Left cardiac atrium (tissue), 4 donors: ENCODE measurements around the gene MARS1. TPM values are rescaled to one million over a fixed set of nuclear protein-coding genes. Genes with fewer than 3 reads are reported as not detected.
"Not testable (repeated sequence)": the region's sequence is repeated elsewhere in the genome, so short reads cannot be mapped to it uniquely, and the experiment has no call there.

Experiments used
- ATAC-seq, 2 donors: fragments of 200-7000 bp; cut with Tn5 transposase; one replicate each; pipeline ENCODE4 v1.9.1; 2020; ENCODE audit warnings: mild to moderate bottlenecking in 2 of 2, moderate library complexity in 2 of 2
- DNase-seq: peaks from one replicate; pipeline ENCODE4 v3.0.0-alpha.2; 2020
- intact Hi-C, 2 donors: fragments of 100-400 bp; cut with DNase I; formaldehyde crosslinking; loops; one replicate each; pipeline versions ENCODE4 v1.14.1 to v1.15.1; 2022 to 2023
- microRNA-seq, 2 donors: library from miRNA; unstranded; fragments of <30 nt; microRNA quantifications; one replicate each; pipeline ENCODE4 v1.2.0, GENCODE V29; 2020
- total RNA-seq, 2 donors: library from RNA; stranded (reverse); fragmentation: NEBNext Ultra II Directional; extraction: Animal tissue kit (Norgen Biotek cat#: 25700); gene quantifications; one replicate each; pipeline ENCODE4 v1.2.1, GENCODE V29; 2021
- donor health status: DM: no; HTN: yes; CAD: no.
- donor health status: DM: no; HTN: yes; CAD: no; lungs with severe emphysema.
- donor health status: DM: yes; HTN: yes; CAD: no.
- donor health status: Dilated cardiomyopathy.

Gene MARS1
- total RNA-seq, 2 donors from 2014 or later, result 74.6 to 115 TPM

DNA sequence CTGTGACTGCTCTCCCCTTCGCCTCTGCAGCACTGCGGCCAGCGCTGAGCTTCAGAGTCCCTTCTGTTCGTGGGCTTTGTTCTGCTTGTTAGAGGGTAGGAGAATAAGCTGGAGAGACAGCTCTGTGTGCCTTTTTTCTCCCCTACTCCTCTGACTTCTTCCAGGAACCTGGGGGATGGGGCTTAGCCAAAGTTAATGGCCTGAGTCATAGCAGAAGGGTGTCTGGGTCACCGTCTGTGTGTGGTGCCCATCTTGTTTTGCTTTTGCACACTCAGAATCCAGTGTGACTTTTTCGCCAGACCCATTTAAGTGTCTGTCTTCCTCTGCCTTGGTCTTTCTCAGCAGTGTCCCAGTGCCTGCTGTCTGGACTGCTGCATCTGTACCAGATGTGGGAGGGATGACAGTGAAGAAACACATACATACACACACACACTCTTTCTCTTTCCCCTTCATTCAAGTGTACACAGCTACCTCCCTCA, 65.0 kb downstream of the MARS1 start:
- ATAC-seq (no peak), DNase-seq (no peak)
- intact Hi-C loops, result no loop called here

GRCh38 chr12:57553343-57554202, 65.7 kb downstream of the MARS1 start:
- intact Hi-C loops, result no loop called here
- DNase-seq, result no peak
- no peak for ATAC-seq

GRCh38 chr12:57554453-57554852, 66.6 kb downstream of the MARS1 start:
- DNase-seq (no peak), ATAC-seq (no peak)
- intact Hi-C loops, result no loop called here

DNA sequence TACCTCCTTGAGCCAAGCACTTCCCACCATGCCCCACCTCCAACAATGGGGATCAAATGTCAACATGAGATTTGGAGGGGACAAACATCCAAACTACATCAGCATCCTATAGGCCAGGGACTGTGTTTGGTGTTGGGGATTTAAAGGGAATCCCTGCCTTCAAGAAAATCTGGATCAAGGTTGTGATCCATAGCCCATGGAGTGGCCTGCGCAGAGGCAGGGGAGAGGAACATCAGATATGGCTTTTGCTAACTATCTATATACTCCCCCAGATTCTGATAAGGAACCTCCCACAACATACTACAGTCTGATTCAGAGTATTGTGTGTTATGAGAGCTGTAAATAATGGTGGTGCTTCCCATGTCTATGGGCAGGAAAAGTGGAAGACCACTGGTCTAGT, 67.0 kb downstream of the MARS1 start:
- no peak for ATAC-seq

GRCh38 chr12:57558864-57559263, 71.0 kb downstream of the MARS1 start:
- ATAC-seq (no peak), DNase-seq (no peak)
- intact Hi-C loops, result no loop called here

More for the DNA sequence above, 67.0 kb downstream of the MARS1 start:
- no peak for DNase-seq
- intact Hi-C loops, result no loop called here

- intact Hi-C loops, result no loop called here
- ATAC-seq (no peak), DNase-seq (no peak)
Measured at GRCh38 chr12:57560516-57560915, 72.6 kb downstream of the MARS1 start.

DNA sequence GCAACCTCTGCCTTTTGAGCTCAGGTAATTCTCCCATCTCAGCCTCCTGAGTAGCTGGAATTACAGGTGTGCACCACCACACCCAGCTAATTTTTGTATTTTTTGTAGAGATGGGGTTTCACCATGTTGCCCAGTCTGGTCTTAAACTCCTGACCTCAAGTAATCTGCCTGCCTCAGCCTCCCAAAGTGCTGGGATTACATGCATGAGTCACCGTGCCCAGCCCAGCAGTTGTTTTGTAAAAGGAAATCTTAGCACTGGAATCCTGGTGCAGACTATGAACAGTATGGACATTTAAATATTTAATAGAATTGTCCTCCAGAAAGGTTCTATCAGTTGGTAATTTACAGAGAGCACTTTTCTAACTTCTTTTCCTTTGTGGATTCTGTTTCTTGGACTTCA, 73.2 kb downstream of the MARS1 start:
- intact Hi-C loops, ATAC-seq, DNase-seq: not testable (repeated sequence)

GRCh38 chr12:57563358-57563757, 75.5 kb downstream of the MARS1 start:
- ATAC-seq, result no peak
- no peak for DNase-seq
- intact Hi-C loops, result no loop called here

DNA sequence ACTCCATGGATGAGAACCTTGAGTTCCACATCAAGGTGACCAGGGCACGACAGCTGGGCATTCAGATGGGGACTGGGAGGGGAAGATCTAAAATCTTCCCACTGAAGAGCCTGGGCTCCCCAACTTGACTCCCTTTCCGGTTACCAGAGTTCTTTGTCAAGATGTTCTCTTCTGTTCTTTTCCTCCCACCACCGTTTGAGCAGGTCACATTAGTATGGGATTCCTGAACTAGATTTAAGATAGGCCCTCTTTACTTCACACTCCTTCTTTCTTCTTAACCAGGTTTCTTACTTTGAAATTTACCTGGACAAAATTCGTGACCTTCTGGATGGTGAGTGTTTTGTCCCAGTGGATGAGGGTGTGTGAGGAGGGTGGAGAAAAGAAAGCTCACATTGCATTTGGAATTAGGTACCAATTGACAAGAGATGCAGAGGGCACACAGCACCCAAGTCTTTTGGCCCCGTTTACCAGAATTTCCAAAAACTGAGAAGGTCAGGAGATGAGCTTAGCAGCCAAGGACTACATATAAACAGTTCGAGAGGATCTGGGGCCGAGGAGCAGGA, 76.4 kb downstream of the MARS1 start:
- DNase-seq (no peak), ATAC-seq (no peak)
- intact Hi-C loops, result no loop called here

Small RNA genes lying within 50 kb of the gene (microRNA-seq; reads per million reads assigned to microRNA genes)
- 0.81 to 1.1 reads per million in 2 donors for gene MIR616
- 0 reads per million in 2 donors for gene MIR6758

Other genes starting within 250 kb of the MARS1 start
- gene STAC3, start 236.9 kb upstream of the MARS1 start, total RNA-seq, result 1 to 10 TPM; 1.2 to 2.7 TPM
- 10 to 100 TPM; 47.6 to 66.5 TPM for gene R3HDM2, start 57.0 kb upstream of the MARS1 start, total RNA-seq
- gene INHBC, start 53.3 kb upstream of the MARS1 start, total RNA-seq, result not detected
- gene INHBE, start 32.8 kb upstream of the MARS1 start, total RNA-seq, result not detected
- gene GLI1, start 28.3 kb upstream of the MARS1 start, total RNA-seq, result 1 to 10 TPM in 1 of 2 donors, under 1 TPM in 1; 0.97 to 1.2 TPM
- 10 to 100 TPM in 1 of 2 donors, 1 to 10 TPM in 1; 8.0 to 15.2 TPM for gene ARHGAP9, start 8.2 kb upstream of the MARS1 start, total RNA-seq
- gene DDIT3, start 32.4 kb downstream of the MARS1 start, total RNA-seq, result 10 to 100 TPM; 20.0 to 31.7 TPM
- gene MBD6, start 34.8 kb downstream of the MARS1 start, total RNA-seq, result 10 to 100 TPM; 35.7 to 41.5 TPM
- gene DCTN2, start 59.1 kb downstream of the MARS1 start, total RNA-seq, result 10 to 100 TPM; 80.5 to 96.7 TPM
- gene KIF5A, start 62.0 kb downstream of the MARS1 start, total RNA-seq, result under 1 TPM; 0.10 to 0.18 TPM
- 10 to 100 TPM; 15.3 to 16.1 TPM for gene PIP4K2C, start 103.1 kb downstream of the MARS1 start, total RNA-seq
- gene DTX3, start 116.8 kb downstream of the MARS1 start, total RNA-seq, result 10 to 100 TPM; 24.5 to 25.3 TPM
- gene ARHGEF25, start 123.4 kb downstream of the MARS1 start, total RNA-seq, result 10 to 100 TPM; 13.7 to 17.3 TPM
- gene B4GALNT1, start 145.1 kb downstream of the MARS1 start, total RNA-seq, result 1 to 10 TPM; 2.4 to 3.3 TPM
- 100 to 1,000 TPM; 160 to 163 TPM for gene OS9, start 206.1 kb downstream of the MARS1 start, total RNA-seq